Esophagus squamous epithelium (tissue), 4 donors: ENCODE data around the gene ZDHHC8.

Source experiments
- POLR2A ChIP-seq, 4 donors: fragments of 450-650 bp; IDR thresholded peaks; one replicate each; pipeline ENCODE4 v1.6.1; 2017; ENCODE audit warnings: antibody characterized with exemption in 4 of 4, mild to moderate bottlenecking in 4 of 4, moderate library complexity in 3 of 4
- TF ChIP-seq, protein P1 (sequence below), 6 experiments: fragments of 450-650 bp in 4 of 6; fragments of 200-600 bp in 2 of 6; sonication (generic) in 2 of 6; IDR thresholded peaks; one replicate each; pipeline ENCODE4 v1.5.1; 2016 to 2019; ENCODE audit warnings: antibody characterized with exemption in 6 of 6, mild to moderate bottlenecking in 4 of 6, moderate library complexity in 4 of 6

DNA sequence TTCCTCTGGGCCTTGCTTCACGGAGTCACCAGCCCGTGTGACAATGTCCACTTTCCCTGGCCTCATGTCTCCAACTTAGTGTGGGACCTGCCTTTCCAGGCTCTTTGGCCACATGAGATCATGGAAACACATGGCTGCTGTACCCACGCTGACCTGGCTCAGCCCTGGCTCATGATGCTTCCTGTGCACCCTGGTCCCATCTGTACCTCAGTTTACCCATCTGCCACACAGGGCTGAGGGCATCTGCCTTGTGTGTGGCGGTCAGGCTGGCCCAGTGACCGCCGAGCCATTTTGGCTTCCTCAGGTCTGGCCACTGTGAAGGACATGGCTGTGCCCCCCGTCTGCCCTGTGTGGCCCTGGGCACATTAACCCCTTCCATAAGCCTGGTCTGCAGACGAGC is 51.5 kb downstream of the ZDHHC8 start:
- TF ChIP-seq, protein P1, sequence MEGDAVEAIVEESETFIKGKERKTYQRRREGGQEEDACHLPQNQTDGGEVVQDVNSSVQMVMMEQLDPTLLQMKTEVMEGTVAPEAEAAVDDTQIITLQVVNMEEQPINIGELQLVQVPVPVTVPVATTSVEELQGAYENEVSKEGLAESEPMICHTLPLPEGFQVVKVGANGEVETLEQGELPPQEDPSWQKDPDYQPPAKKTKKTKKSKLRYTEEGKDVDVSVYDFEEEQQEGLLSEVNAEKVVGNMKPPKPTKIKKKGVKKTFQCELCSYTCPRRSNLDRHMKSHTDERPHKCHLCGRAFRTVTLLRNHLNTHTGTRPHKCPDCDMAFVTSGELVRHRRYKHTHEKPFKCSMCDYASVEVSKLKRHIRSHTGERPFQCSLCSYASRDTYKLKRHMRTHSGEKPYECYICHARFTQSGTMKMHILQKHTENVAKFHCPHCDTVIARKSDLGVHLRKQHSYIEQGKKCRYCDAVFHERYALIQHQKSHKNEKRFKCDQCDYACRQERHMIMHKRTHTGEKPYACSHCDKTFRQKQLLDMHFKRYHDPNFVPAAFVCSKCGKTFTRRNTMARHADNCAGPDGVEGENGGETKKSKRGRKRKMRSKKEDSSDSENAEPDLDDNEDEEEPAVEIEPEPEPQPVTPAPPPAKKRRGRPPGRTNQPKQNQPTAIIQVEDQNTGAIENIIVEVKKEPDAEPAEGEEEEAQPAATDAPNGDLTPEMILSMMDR (IDR thresholded peaks at IDR 0.05) = no peak
- TF ChIP-seq POLR2A (IDR thresholded peaks at IDR 0.05) = no peak
